Measurements from ENCODE around the gene CLIP2. TPM values are rescaled to one million over a fixed set of nuclear protein-coding genes. Genes with fewer than 3 reads are reported as not detected.

Gene CLIP2
- total and polyA plus RNA-seq, 2 of the 8 experiments (the other 6 are each of a cell fraction or from before 2014, with no cell fraction given) = 8.3 to 41.5 TPM

DNA sequence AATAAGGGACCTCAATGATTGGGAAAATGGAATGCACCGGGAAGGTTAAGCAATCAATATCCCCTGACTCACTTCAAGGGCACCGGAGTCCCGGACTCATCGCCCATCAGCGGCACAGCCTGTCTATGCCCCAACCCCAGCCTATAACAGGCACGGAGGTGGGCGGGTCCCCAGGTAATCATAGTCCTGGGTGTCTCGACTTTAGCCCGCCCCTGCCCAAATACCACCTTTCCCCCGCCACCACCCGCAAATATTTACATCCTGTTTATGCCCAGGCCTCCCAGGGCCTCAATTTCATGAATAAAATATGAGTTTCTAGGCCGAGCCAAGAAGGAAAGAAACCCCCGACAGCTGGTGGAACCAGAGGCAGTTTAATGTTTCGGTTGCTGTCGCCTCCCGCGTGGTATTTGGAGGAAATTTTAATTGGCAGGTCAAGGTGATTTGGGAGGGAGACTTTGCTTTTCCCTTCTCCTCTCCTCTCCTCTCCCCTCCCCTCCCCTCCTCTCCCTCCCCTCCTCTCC is 19.4 kb upstream of the CLIP2 start:
- H2AK5ac ChIP-seq (ENCODE audit: low read depth, low read length) = no peak overlapping the region
- H4K91ac ChIP-seq (replicated peaks; ENCODE audit: insufficient read length, low read length) = no peak overlapping the region
- H2AFZ ChIP-seq (ENCODE audit: low read length) = no peak overlapping the region
- peak overlapping the region; percentile 53 to 69 for H3K4me2 ChIP-seq (ENCODE audit: insufficient read depth in 1 of 2, low read depth in 2 of 2, low read length in 2 of 2)
- H2BK120ac ChIP-seq (replicated peaks; ENCODE audit: low read depth, low read length) = no peak overlapping the region
- no peaks in the 10 kb centered on the region for H3K36me3 ChIP-seq (ENCODE audit: control insufficient read depth in 2 of 4, insufficient read depth in 4 of 4, low read length in 3 of 4)
- no peak overlapping the region for H2BK15ac ChIP-seq (ENCODE audit: low read length)
- H3K27me3 ChIP-seq (replicated peaks in 1 of 4; ENCODE audit: control insufficient read depth in 3 of 4, extremely low read depth in 1 of 4, insufficient read depth in 3 of 4, low read length in 3 of 4) = no peaks in the 10 kb centered on the region; a peak in 1 of 7 replicates
- no peak overlapping the region; a peak in 1 of 7 replicates for H3K9ac ChIP-seq (replicated peaks in 1 of 4; ENCODE audit: extremely low read depth in 1 of 4, low read depth in 3 of 4, low read length in 3 of 4)
- H4K5ac ChIP-seq (ENCODE audit: insufficient read length, low read depth, low read length) = no peak overlapping the region
- no peaks in the 10 kb centered on the region for H3K9me3 ChIP-seq (ENCODE audit: insufficient read depth in 2 of 2, low read depth in 1 of 2, low read length in 1 of 2)
- no peak overlapping the region for H2BK5ac ChIP-seq (ENCODE audit: low read depth, low read length)
- no peaks in the 10 kb centered on the region for H4K20me1 ChIP-seq (replicated peaks in 1 of 2; ENCODE audit: control insufficient read depth in 1 of 2, insufficient read depth in 2 of 2, low read length in 2 of 2)
- DNase-seq (ENCODE audit: low read depth in 1 of 2, low spot score in 2 of 2) (peak in 1 of 2 experiments; percentile 86), FAIRE-seq (no peak)
- peak overlapping the region; percentile 38; the same call in 1 of the 2 replicates for H4K8ac ChIP-seq (ENCODE audit: extremely low read depth, insufficient read depth, low read length)
- no peak overlapping the region for H3K56ac ChIP-seq (replicated peaks; ENCODE audit: insufficient read length, low read depth, low read length)
- no peak overlapping the region for H3K27ac ChIP-seq (ENCODE audit: low read depth, low read length)
- no peaks in the 10 kb centered on the region for H3K79me2 ChIP-seq (ENCODE audit: control insufficient read depth in 1 of 2, insufficient read depth in 2 of 2, low read length in 2 of 2)
- no peak overlapping the region for H2BK12ac ChIP-seq (ENCODE audit: low read depth, low read length)
- H3K14ac ChIP-seq (ENCODE audit: insufficient read length) = no peak overlapping the region
- no peak overlapping the region for H2BK20ac ChIP-seq (ENCODE audit: low read length)
- H3K79me1 ChIP-seq (ENCODE audit: low read depth, low read length) = no peaks in the 10 kb centered on the region
- ChIA-PET POLR2A (ENCODE audit: partially characterized antibody) (interaction anchor here (0.6 to 6.2 kb wide), 7 partner anchors 10 to 101 kb away, joined by 3 to 97 read pairs (median 5); partner anchors contain the start of genes CLIP2 and RFC2), CTCF (ENCODE audit: partially characterized antibody) (interaction anchor here (1.3 to 5.6 kb wide), 3 partner anchors 8 to 132 kb away, joined by 3 to 47 read pairs (median 25); partner anchors contain the start of gene CLIP2)
- WGBS, 2 experiments (ENCODE audit: extremely low coverage in 1 of 2, insufficient coverage in 1 of 2, insufficient read length in 1 of 2, insufficient replicate concordance in 2 of 2, low coverage in 1 of 2, low lambda C conversion rate in 2 of 2, missing lambda C conversion rate in 1 of 2) = 8% methylated on average over 16 of the region's 17 CpGs; no CpG with 5 or more reads in 1 of the 2 experiments
- H3K4ac ChIP-seq (replicated peaks; ENCODE audit: insufficient read length, low read depth, low read length) = no peak overlapping the region
- no peaks in the 10 kb centered on the region for H3K23me2 ChIP-seq (ENCODE audit: low read depth, low read length)
- H3K23ac ChIP-seq (ENCODE audit: insufficient read length) = no peak overlapping the region
- peak overlapping the region; percentile 24 to 78 (median 51); a peak in 7 of 8 replicates for H3K4me3 ChIP-seq (ENCODE audit: extremely low read depth in 1 of 4, insufficient read depth in 2 of 4, low read depth in 3 of 4, low read length in 4 of 4)
- H3K18ac ChIP-seq (ENCODE audit: extremely low read depth, low read length) = no peak overlapping the region; the same call in 1 of the 2 replicates
- peaks cover 0 to 6% (median 5%) of the 10 kb centered on the region in 4 experiments; a peak in 6 of 7 replicates for H3K4me1 ChIP-seq (replicated peaks in 1 of 4; ENCODE audit: control insufficient read depth in 3 of 4, insufficient read depth in 4 of 4, low read length in 3 of 4)
- TF ChIP-seq EGR1 (IDR thresholded peaks at IDR 0.05; ENCODE audit: borderline replicate concordance, low read depth, low read length) (peak; percentile 69; the same call in 1 of the 2 replicates), SAP30 (IDR thresholded peaks at IDR 0.05; ENCODE audit: insufficient read depth, insufficient replicate concordance, low read length) (peak; percentile 32), TEAD4 (IDR thresholded peaks at IDR 0.05; ENCODE audit: low read depth, low read length) (peak; percentile 68), FOSL1 (IDR thresholded peaks at IDR 0.05; ENCODE audit: insufficient read depth, low read depth, low read length) (no peak), CHD2 (IDR thresholded peaks at IDR 0.05; ENCODE audit: low read length) (0 out of 2 replicates have a peak, but pooled peaks have one; percentile 23), HDAC2 (IDR thresholded peaks at IDR 0.05; ENCODE audit: borderline replicate concordance in 1 of 2, low read depth in 2 of 2, low read length in 2 of 2) (peak in 1 of 2 experiments; percentile 65; a peak in 2 of 4 replicates), SP1 (IDR thresholded peaks at IDR 0.05; ENCODE audit: low read depth, low read length) (peak; percentile 65; the same call in 1 of the 2 replicates), SIN3A (conservative IDR thresholded peaks at IDR 0.05 in 1 of 2, IDR thresholded peaks at IDR 0.05 in 1 of 2; ENCODE audit: low read depth in 1 of 2, low read length in 2 of 2) (peak in 1 of 2 experiments; percentile 80; a peak in 2 of 4 replicates), TBP (IDR thresholded peaks at IDR 0.05; ENCODE audit: low read depth, low read length) (no peak), RFX5 (IDR thresholded peaks at IDR 0.05; ENCODE audit: borderline replicate concordance, low read depth, low read length) (no peak), CBX5 (IDR thresholded peaks at IDR 0.05; ENCODE audit: low read depth, low read length) (no peak), CTBP2 (IDR thresholded peaks at IDR 0.05; ENCODE audit: borderline replicate concordance, insufficient read depth, insufficient read length, low read length) (no peak)
